Lower leg skin (tissue), 3 donors: ENCODE results near the gene KDELR1.

ENCODE experiments used
- CTCF ChIP-seq, 3 donors: fragments of 450-650 bp; IDR thresholded peaks; one replicate each; pipeline ENCODE4 v1.5.1; 2016; ENCODE audit warnings: antibody characterized with exemption in 3 of 3, mild to moderate bottlenecking in 3 of 3, moderate library complexity in 2 of 3
- POLR2A ChIP-seq, 2 donors: fragments of 450-650 bp; IDR thresholded peaks; one replicate each; pipeline ENCODE4 v1.6.1; 2016 to 2017; ENCODE audit warnings: antibody characterized with exemption in 2 of 2, mild to moderate bottlenecking in 1 of 2, moderate library complexity in 1 of 2

- no peak for TF ChIP-seq CTCF (IDR thresholded peaks at IDR 0.05)
- no peak for TF ChIP-seq POLR2A (IDR thresholded peaks at IDR 0.05)
Measured at GRCh38 chr19:48348737-48349136, 42.6 kb downstream of the KDELR1 start.
